Effector memory CD4-positive, alpha-beta T cell (primary cell): ENCODE results near the gene IMPDH1.

ENCODE experiments used
- DNase-seq, 3 donors: peaks; one replicate each; pipeline ENCODE4 v3.0.0-alpha.2; 2020
- H3K27ac ChIP-seq: 2 replicates; pipeline ENCODE4 v1.7.0; 2013; ENCODE audit warnings: mild to moderate bottlenecking, low read length, moderate library complexity; ENCODE audit not compliant: insufficient read depth, poor library complexity, severe bottlenecking
- H3K27me3 ChIP-seq: replicated peaks from 2 replicates; pipeline ENCODE4 v1.7.0; 2013; ENCODE audit warnings: mild to moderate bottlenecking, low read length; ENCODE audit not compliant: insufficient read depth, control insufficient read depth, poor library complexity, severe bottlenecking
- H3K36me3 ChIP-seq: 2 replicates; pipeline ENCODE4 v1.7.0; 2013; ENCODE audit warnings: mild to moderate bottlenecking, low read length, moderate library complexity; ENCODE audit not compliant: control insufficient read depth, insufficient read depth
- H3K4me1 ChIP-seq: 2 replicates; pipeline ENCODE4 v1.7.0; 2013; ENCODE audit warnings: low read length, mild to moderate bottlenecking; ENCODE audit not compliant: control insufficient read depth, insufficient read depth, poor library complexity, severe bottlenecking
- H3K4me3 ChIP-seq: 2 replicates; pipeline ENCODE4 v1.7.0; 2013; ENCODE audit warnings: low read length, low read depth, mild to moderate bottlenecking; ENCODE audit not compliant: insufficient read depth, poor library complexity, severe bottlenecking
- H3K9me3 ChIP-seq: 2 replicates; pipeline ENCODE4 v1.7.0; 2013; ENCODE audit warnings: mild to moderate bottlenecking, low read length, moderate library complexity; ENCODE audit not compliant: control insufficient read depth

Gene IMPDH1

DNA sequence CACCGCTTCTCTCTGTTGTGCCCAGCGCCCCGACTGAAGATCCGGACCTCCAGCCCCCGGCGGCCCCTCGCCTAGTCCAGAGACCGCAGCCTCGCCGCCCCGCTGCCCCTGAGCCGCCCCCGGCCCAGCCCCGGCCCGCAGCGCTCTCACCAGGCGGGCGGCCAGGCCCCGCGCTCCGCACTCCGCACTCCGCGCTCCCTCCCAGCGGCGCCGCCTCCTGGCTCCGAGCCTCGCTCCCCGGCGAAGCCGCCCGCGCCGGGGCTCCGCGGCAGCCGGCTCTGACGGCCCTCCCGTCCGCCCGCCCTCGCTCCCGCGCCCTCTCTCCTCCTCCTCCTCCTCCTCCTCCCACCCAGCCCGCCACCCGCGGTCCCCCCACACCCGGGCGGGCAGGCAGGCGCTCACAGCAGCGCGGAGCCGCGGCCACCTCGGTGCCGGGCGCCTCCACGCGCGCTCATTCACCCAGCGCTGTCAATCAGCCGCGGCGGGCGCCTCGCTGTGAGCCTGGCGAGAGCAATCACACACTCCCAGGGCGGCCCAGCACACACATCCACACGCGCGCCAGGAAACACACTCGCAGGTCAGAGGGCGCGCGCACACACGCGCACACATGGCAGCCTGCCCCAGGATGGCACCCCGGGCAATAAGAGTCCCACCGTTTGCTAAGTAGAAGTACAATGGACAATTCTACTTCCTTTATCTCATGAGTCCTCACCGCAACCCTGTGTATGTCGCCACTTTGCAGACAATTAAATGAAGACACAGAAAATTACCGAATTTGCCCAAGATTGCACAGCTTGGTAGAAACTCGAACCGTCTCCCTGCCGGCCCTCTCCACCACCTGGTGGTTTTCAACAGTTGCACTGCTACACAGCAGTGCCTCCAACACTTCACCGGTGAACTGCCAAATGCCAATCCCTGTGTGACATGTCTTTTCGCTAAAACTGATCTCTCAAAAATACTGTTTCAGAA, 48.1 kb downstream of the IMPDH1 start, which contains the start of gene PRRT4:
PRRT4 (minus strand) TSS at position 280 of the 969 bp plus-strand sequence.
- DNase-seq = peak in 2 of 3 donors; percentile 23 to 24
- Histone ChIP-seq H3K4me3 (peak within 1 kb of the TSS; percentile 51), H3K27ac (no peak within 1 kb of the TSS), H3K27me3 (no peaks in the 10 kb centered on the region), H3K36me3 (no peaks in the 10 kb centered on the region), H3K4me1 (peaks cover 6% of the 10 kb centered on the region), H3K9me3 (no peaks in the 10 kb centered on the region)

DNA sequence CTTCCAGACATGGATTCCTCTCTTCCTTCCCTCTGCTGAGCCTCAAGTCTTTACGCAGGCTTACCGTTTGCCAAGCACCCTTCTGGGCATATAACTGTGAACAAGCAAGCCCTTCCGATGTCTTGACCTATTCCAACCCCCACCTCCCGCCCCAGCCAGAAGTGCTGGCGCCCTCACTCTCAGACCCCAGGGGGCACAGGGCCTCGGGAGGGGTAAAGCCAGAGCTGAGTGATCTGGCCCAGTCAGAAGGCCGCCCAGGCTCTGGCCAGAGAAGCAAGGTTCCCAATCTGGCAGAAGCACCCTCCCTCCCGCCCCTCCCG, 49.5 kb downstream of the IMPDH1 start:
- no peaks in the 10 kb centered on the region for H3K27me3 ChIP-seq
- no peaks in the 10 kb centered on the region for H3K36me3 ChIP-seq
- no peak overlapping the region for H3K4me3 ChIP-seq
- no peak for DNase-seq
- H3K27ac ChIP-seq = no peak overlapping the region
- no peaks in the 10 kb centered on the region for H3K9me3 ChIP-seq
- H3K4me1 ChIP-seq = peaks cover 6% of the 10 kb centered on the region

DNA sequence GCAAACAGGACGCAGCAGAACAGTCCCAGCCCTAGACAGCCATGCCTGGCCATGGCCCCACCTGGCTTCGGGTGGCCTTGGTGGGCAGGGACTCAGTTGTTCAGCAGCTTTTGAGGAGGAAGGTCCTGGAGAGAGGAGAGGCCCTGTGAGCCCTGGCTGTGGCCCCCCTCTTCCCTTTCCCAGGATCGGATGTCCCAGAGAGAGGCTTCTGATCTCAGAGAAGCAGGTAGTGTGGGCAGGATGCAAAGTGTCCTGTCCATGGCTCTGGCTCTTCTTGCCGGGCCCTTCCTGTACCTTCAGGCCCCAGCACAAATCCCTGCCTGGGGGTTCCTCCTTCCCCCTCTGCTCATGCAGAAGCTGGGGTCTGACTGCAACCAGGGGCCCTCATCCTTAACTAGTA, 49.8 kb downstream of the IMPDH1 start:
- Histone ChIP-seq H3K27ac (no peak overlapping the region), H3K4me3 (no peak overlapping the region), H3K9me3 (no peaks in the 10 kb centered on the region), H3K27me3 (no peaks in the 10 kb centered on the region), H3K36me3 (no peaks in the 10 kb centered on the region), H3K4me1 (peaks cover 6% of the 10 kb centered on the region)
- no peak for DNase-seq

DNA sequence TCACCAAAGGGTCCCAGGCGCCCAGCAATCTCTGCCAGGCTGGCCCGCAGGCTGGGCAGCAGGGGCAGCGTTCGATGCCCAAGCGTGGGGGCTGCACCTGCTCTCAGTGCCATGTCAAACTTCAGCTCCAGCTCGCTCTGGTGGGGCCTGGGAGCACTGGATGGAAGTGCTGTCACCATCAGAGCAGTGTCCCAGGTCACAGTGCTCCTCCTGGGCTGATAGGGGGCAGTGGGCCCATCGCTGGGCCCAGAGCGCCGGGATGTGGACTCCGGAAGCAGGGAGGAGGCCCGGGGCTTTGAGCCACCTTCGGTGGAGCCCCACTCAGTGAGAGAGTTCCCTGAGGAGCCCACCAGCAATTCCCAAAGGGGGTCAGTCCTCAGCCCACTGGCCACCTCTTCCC, 50.4 kb downstream of the IMPDH1 start:
- DNase-seq = no peak
- peaks cover 6% of the 10 kb centered on the region for H3K4me1 ChIP-seq
- no peak overlapping the region for H3K4me3 ChIP-seq
- H3K27ac ChIP-seq = no peak overlapping the region
- no peaks in the 10 kb centered on the region for H3K27me3 ChIP-seq
- no peaks in the 10 kb centered on the region for H3K9me3 ChIP-seq
- H3K36me3 ChIP-seq = no peaks in the 10 kb centered on the region

DNA sequence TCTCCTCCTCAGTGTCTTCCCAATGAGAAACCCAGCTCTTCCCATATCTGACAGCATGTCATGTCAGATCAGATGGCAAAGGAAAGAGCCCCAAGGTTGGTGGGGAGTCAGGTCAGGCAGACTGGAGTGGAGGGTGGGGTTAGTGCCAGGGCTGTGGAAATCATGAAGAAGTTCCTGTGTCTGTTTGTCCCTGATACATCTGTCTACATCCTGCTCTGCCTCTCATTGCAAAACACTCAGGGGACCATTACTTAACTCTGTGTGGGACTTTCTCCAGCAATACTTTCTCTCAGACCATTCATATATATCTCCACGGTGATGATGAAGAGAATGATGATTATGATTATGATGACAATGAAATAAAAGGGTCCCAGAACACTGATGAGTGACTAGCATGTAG, 51.5 kb downstream of the IMPDH1 start:
- H3K4me1 ChIP-seq = peaks cover 6% of the 10 kb centered on the region
- no peak overlapping the region for H3K27ac ChIP-seq
- H3K27me3 ChIP-seq = no peaks in the 10 kb centered on the region

DNA sequence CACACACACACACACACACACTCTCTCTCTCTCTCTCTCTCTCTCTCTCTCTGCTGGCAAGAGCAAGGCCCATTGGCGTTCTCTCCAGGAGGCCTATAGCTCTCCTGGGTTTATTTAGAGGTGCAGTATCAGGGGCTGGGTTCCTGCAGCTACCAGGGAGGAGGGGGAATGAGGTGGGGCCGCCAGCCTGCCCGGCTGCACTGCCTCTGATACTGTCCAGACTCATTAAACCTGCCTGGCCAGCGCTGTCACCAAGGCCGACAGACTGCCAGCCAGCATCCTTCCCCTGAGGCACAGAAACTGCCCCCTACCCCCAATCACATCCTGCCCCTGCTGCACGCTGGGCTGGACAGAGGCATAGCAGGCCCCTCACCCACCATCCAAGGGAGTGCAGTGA, 52.6 kb downstream of the IMPDH1 start:
- DNase-seq = no peak
- Histone ChIP-seq H3K27ac (no peak overlapping the region), H3K27me3 (peaks cover 6% of the 10 kb centered on the region), H3K9me3 (no peaks in the 10 kb centered on the region), H3K4me3 (no peak overlapping the region), H3K4me1 (peaks cover 9% of the 10 kb centered on the region), H3K36me3 (no peaks in the 10 kb centered on the region)

More for the DNA sequence above, 51.5 kb downstream of the IMPDH1 start:
- Histone ChIP-seq H3K9me3 (no peaks in the 10 kb centered on the region), H3K4me3 (no peak overlapping the region), H3K36me3 (no peaks in the 10 kb centered on the region)
- no peak for DNase-seq

DNA sequence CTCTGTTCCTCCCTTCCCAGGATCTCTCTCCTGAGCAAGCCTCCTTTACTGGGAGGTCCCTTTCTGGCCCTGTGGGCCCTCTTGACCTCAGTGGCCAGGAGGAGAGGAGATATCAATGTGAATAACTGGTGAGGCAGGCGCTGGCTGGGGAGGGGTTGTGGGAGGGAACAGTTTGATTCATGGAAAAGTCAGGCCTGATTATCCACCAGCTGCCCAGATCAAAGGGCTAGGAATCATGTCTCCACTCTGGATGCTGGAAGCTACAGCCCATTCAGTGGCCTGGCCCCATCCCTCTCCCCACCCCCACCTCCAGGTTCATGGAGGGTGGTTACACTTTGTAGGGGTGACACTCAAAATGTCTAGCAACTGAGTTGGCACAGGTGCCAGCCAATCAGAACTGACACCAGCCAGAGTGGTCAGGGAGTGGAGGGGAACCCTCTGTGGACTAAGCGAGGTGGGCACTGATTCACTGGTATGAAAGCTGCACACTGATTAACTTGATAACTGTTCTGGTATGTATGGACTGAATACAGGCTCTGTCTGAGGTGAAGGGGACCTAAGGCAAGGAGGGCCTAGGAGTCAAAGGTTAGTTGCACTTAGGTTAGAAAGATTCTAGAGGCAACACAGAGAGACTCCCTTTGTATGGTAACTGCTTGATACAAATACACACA, 53.1 kb downstream of the IMPDH1 start:
- no peak for DNase-seq
- Histone ChIP-seq H3K9me3 (no peaks in the 10 kb centered on the region), H3K27me3 (peaks cover 8% of the 10 kb centered on the region), H3K27ac (no peak overlapping the region), H3K4me1 (peaks cover 12% of the 10 kb centered on the region), H3K4me3 (no peak overlapping the region), H3K36me3 (no peaks in the 10 kb centered on the region)

DNA sequence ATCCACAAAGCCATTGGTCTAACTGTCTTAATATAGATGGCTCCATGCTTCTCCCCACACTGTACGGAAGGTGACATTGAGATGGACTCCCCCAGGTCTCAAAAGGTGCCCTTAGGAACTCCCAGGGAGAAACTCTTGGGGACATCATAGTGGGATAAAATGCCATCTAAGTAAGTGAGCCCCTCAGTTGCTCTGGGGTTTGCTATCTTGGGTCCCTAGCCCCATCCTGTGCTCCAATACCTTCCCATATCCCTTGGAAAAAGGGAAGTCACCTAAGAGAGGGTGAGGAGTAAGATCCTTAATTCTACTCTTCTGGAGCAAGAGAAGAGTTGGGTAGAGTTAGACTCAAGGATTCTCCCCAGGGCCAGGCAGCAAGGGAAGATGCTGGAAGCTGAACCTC, 56.2 kb downstream of the IMPDH1 start:
- Histone ChIP-seq H3K4me1 (peaks cover 11% of the 10 kb centered on the region), H3K27ac (no peak overlapping the region), H3K4me3 (no peak overlapping the region), H3K9me3 (no peaks in the 10 kb centered on the region), H3K27me3 (peaks cover 14% of the 10 kb centered on the region), H3K36me3 (no peaks in the 10 kb centered on the region)
- no peak for DNase-seq

DNA sequence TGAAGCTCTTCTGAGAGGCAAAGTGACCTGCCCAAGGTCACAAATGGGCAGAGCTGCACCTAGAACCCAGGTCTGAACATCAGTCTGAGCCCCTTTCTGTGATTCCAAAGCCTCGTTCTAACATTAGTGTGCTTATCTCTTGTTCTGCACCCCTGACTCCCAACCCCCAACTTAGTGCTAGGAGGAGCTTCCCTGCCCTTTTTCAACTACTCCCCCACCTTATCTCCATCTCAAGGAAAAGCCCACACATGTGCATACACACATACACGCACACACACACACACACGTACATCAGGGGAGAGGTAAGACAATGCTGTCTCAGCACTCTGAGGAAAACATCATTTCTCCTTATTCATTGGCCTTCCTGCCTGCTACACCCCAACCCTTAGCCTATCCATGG, 56.6 kb downstream of the IMPDH1 start:
- Histone ChIP-seq H3K9me3 (no peaks in the 10 kb centered on the region), H3K27me3 (peaks cover 14% of the 10 kb centered on the region)
- DNase-seq = no peak

DNA sequence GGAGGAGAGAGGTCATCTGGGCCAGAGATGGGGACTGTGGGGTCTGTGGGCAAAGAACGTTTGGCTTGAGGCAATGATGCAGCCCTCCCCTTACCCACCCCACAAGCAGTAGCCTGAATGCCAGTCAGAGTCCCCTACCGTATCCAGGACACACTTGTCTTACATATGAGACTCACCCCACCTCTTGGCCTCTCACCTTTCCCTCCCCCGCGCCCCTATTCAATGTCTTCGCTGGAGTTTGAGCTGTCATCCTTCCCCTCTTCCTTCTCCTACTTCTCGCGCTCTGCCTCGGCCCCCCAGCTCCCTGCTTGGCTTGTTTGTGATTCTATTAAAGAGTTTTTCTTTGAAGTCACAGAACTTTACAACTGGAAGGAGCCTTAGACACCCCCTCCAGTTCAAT, 57.1 kb downstream of the IMPDH1 start:
- H3K4me1 ChIP-seq = peaks cover 11% of the 10 kb centered on the region
- no peak overlapping the region for H3K4me3 ChIP-seq
- H3K27me3 ChIP-seq = peaks cover 14% of the 10 kb centered on the region
- no peaks in the 10 kb centered on the region for H3K9me3 ChIP-seq
- no peaks in the 10 kb centered on the region for H3K36me3 ChIP-seq
- DNase-seq = no peak
- no peak overlapping the region for H3K27ac ChIP-seq

More for the DNA sequence above, 56.6 kb downstream of the IMPDH1 start:
- no peak overlapping the region for H3K27ac ChIP-seq
- no peaks in the 10 kb centered on the region for H3K36me3 ChIP-seq
- H3K4me3 ChIP-seq = no peak overlapping the region
- peaks cover 11% of the 10 kb centered on the region for H3K4me1 ChIP-seq
